ENCODE data around the gene TRIM54. TPM values are rescaled to one million over a fixed set of nuclear protein-coding genes. Genes with fewer than 3 reads are reported as not detected.
A peak's percentile ranks its signal among the peaks of the same experiment; 100 is the strongest.
"Not testable (repeated sequence)": the region's sequence is repeated elsewhere in the genome, so short reads cannot be mapped to it uniquely, and the experiment has no call there.

Gene TRIM54
- total and polyA plus RNA-seq, 9 donors = 45.5 to 106 (median 74.0) TPM

DNA sequence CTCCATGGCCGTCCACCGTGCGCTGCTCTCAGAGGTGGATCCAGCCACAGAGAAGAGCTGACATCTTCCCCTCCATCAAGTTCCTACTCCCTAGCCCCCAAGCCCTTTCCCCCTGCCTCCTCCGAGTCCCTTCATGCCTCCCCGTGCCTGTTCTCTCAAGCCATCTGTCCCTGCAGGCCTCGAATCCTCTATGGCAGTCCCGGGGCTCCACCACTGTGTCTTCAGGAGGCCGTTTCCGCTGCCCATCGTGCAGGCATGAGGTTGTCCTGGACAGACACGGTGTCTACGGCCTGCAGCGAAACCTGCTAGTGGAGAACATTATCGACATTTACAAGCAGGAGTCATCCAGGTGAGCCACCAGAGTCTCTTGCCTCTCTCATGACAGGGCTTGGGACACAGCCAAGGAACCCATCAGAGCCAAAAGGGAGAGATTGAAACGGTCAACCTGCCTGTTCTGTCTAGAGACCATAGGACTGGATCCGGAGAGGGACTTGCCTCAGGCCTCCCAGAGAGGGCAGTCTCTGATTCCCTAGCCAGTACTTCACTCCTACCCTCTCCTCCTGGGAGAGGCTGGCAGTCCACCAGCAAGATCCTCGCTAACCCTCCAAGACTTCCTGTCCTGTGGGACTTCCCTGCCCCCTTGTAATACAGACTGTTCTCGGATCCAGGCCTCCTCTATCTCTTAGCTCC lies 16.3 kb downstream of the TRIM54 start:
- 74% methylated on average over 11 of the region's 18 CpGs for whole genome bisulfite sequencing (ENCODE audit: insufficient coverage)
- Histone ChIP-seq H3K27me3 (ENCODE audit: control insufficient read depth, insufficient read depth, low read length) (peaks cover 2% of the 10 kb centered on the region), H3K27ac (ENCODE audit: low read length) (no peak overlapping the region), H3K4me3 (ENCODE audit: low read length) (no peak overlapping the region), H3K4me1 (ENCODE audit: control insufficient read depth, insufficient read depth, low read length) (no peaks in the 10 kb centered on the region), H3K36me3 (ENCODE audit: control insufficient read depth, insufficient read depth, low read length) (peaks cover 6% of the 10 kb centered on the region), H3K9me3 (replicated peaks; ENCODE audit: control insufficient read depth, low read depth, low read length) (no peaks in the 10 kb centered on the region)
- DNase-seq = no peak

GRCh38 chr2:27300606-27301005 lies 18.4 kb downstream of the TRIM54 start:
- not testable (repeated sequence) for H3K4me1 ChIP-seq (ENCODE audit: control insufficient read depth, insufficient read depth, low read length)

DNA sequence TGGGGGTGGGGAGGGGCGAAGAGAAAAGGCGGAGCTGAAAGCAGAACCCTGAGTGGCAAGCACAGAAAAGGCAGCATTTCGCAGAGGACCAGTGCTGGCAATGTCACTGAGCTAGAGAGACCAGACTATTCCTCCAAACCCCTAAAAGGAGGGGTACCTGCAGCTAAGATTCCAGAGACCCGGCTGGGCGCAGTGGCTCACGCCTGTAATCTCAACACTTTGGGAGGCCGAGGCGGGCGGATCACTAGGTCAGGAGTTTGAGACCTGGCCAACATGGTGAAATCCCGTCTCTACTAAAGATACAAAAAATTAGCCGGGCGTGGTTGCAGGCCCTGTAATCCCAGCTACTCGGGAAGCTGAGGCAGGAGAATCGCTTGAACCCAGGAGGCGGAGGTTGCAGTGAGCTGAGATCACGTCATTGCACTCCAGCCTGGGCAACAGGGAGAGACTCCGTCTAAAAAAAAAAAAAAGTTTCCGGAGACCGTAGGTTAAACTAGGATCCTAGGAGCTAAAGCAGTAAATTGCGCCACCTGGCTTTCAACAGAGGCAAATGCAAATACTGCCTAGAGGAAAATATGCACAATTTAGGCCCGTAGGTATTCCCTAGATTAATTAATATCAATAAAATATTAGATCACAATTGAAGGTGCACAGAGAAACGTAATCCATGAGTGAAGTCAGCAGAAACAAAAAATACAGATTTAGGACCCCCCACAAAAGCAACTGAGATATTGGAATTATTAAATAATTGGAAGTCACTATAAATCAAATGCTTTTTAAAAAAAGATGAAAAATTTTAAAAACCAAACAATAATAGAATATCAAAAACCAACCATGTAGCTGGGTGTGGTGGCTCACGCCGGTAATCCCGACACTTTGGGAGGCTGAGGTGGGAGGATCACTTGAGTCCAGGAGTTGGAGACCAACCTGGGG lies 21.1 kb downstream of the TRIM54 start:
- no peak overlapping the region for H3K4me3 ChIP-seq (ENCODE audit: low read length)
- WGBS (ENCODE audit: insufficient coverage) = 30% methylated on average over 12 of the region's 25 CpGs
- no peaks in the 10 kb centered on the region for H3K9me3 ChIP-seq (replicated peaks; ENCODE audit: control insufficient read depth, low read depth, low read length)
- H3K4me1 ChIP-seq (ENCODE audit: control insufficient read depth, insufficient read depth, low read length) = no peaks in the 10 kb centered on the region
- peak; percentile 67 for DNase-seq
- peaks cover 37% of the 10 kb centered on the region for H3K27me3 ChIP-seq (ENCODE audit: control insufficient read depth, insufficient read depth, low read length)
- peaks cover 10% of the 10 kb centered on the region for H3K36me3 ChIP-seq (ENCODE audit: control insufficient read depth, insufficient read depth, low read length)
- H3K27ac ChIP-seq (ENCODE audit: low read length) = no peak overlapping the region

More at GRCh38 chr2:27300606-27301005, 18.4 kb downstream of the TRIM54 start:
- H3K4me3 ChIP-seq (ENCODE audit: low read length); H3K9me3 ChIP-seq (replicated peaks; ENCODE audit: control insufficient read depth, low read depth, low read length); H3K27ac ChIP-seq (ENCODE audit: low read length); H3K36me3 ChIP-seq (ENCODE audit: control insufficient read depth, insufficient read depth, low read length); DNase-seq: not testable (repeated sequence)
- WGBS (ENCODE audit: insufficient coverage) = 100% methylated on average over 1 of the region's 4 CpGs
- H3K27me3 ChIP-seq (ENCODE audit: control insufficient read depth, insufficient read depth, low read length) = peaks cover 14% of the 10 kb centered on the region

- WGBS (ENCODE audit: insufficient coverage) = 87% methylated on average over 10 of the region's 13 CpGs
- peaks cover 15% of the 10 kb centered on the region for H3K36me3 ChIP-seq (ENCODE audit: control insufficient read depth, insufficient read depth, low read length)
- H3K4me1 ChIP-seq (ENCODE audit: control insufficient read depth, insufficient read depth, low read length) = no peaks in the 10 kb centered on the region
- DNase-seq = no peak
- H3K4me3 ChIP-seq (ENCODE audit: low read length) = no peak overlapping the region
- H3K27ac ChIP-seq (ENCODE audit: low read length) = no peak overlapping the region
- no peaks in the 10 kb centered on the region for H3K9me3 ChIP-seq (replicated peaks; ENCODE audit: control insufficient read depth, low read depth, low read length)
- H3K27me3 ChIP-seq (ENCODE audit: control insufficient read depth, insufficient read depth, low read length) = peaks cover 43% of the 10 kb centered on the region
These were observed 22.4 kb downstream of the TRIM54 start for GRCh38 chr2:27304488-27305240.

GRCh38 chr2:27305516-27305915 lies 23.3 kb downstream of the TRIM54 start:
- 86% methylated on average over 14 of the region's 16 CpGs for WGBS (ENCODE audit: insufficient coverage)
- peaks cover 18% of the 10 kb centered on the region for H3K36me3 ChIP-seq (ENCODE audit: control insufficient read depth, insufficient read depth, low read length)

DNA sequence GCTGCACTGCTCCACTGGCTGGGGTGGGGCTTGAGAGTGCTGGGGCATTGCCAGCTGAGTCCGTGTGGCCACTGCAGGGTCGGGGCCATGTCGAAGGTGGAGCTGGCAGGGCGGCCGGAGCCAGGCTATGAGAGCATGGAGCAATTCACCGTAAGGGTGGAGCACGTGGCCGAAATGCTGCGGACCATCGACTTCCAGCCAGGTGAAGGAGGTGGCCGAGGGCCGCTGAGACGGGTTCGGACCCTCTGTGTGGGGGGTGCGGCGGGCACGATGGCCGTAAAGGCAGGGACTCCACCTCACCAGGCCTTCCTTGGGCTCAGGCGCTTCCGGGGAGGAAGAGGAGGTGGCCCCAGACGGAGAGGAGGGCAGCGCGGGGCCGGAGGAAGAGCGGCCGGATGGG lies 23.9 kb downstream of the TRIM54 start:
- 43% methylated on average over 19 of the region's 26 CpGs for WGBS (ENCODE audit: insufficient coverage)
- Histone ChIP-seq H3K27me3 (ENCODE audit: control insufficient read depth, insufficient read depth, low read length) (peaks cover 43% of the 10 kb centered on the region), H3K4me3 (ENCODE audit: low read length) (no peak overlapping the region), H3K9me3 (replicated peaks; ENCODE audit: control insufficient read depth, low read depth, low read length) (no peaks in the 10 kb centered on the region), H3K4me1 (ENCODE audit: control insufficient read depth, insufficient read depth, low read length) (no peaks in the 10 kb centered on the region), H3K36me3 (ENCODE audit: control insufficient read depth, insufficient read depth, low read length) (peaks cover 19% of the 10 kb centered on the region), H3K27ac (ENCODE audit: low read length) (no peak overlapping the region)
- DNase-seq = no peak

More at GRCh38 chr2:27305516-27305915, 23.3 kb downstream of the TRIM54 start:
- DNase-seq = no peak
- H3K4me1 ChIP-seq (ENCODE audit: control insufficient read depth, insufficient read depth, low read length) = no peaks in the 10 kb centered on the region
- no peak overlapping the region for H3K4me3 ChIP-seq (ENCODE audit: low read length)
- H3K27me3 ChIP-seq (ENCODE audit: control insufficient read depth, insufficient read depth, low read length) = peaks cover 43% of the 10 kb centered on the region
- no peak overlapping the region for H3K27ac ChIP-seq (ENCODE audit: low read length)
- no peaks in the 10 kb centered on the region for H3K9me3 ChIP-seq (replicated peaks; ENCODE audit: control insufficient read depth, low read depth, low read length)

DNA sequence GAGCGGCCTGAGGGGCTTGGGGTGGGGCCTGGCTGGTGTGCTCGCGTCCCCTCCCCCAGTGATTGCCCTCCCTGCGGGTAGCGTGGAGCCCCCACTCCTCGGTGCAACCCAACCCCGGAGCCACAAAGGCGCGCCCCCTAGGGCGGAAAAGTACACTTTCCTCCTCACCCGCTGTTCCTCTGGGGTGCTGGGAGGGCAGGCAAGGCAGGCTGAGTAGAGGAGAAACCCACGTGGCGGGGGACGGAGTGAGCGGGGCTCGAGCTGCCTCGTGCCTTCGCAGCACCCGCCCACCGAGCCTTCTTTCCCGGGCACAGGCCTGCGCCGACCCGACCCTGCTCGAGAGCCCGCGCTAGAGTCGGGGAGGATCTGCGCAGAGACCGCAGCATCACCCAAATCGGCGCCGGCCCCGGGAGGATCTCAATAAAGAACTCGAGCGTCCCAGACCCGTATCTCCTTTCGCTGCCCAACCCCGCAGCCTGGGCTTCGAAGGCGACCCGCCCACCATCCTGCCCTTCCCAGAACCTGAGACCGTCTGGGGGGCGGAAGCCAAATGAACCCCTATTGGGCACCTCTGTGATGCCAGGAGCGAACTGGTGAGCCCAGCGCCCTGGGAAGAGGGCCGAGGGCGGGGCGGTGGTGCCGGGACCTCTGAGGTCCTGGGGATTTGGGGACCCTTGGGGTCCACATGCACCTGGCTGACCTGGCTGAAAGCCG lies 24.5 kb downstream of the TRIM54 start:
- Histone ChIP-seq H3K4me1 (ENCODE audit: control insufficient read depth, insufficient read depth, low read length) (no peaks in the 10 kb centered on the region), H3K27ac (ENCODE audit: low read length) (no peak overlapping the region)
- WGBS (ENCODE audit: insufficient coverage) = 4% methylated on average over 47 of the region's 51 CpGs

DNA sequence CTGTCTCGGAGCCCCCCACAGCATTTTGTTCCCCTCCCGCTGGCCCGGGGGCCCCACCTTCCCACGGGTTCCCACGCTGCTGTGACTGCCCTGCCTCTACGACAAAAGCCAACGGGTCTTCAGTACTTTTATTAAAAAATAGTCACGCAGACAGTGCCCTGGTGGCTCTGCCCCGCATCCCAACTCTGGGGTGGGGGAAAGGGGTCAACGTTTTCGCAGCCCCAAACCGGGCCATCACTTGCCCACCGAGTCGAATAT lies 25.0 kb downstream of the TRIM54 start:
- no peak overlapping the region for H3K4me3 ChIP-seq (ENCODE audit: low read length)
- H3K9me3 ChIP-seq (replicated peaks; ENCODE audit: control insufficient read depth, low read depth, low read length) = no peaks in the 10 kb centered on the region
- DNase-seq = no peak
- WGBS (ENCODE audit: insufficient coverage) = 7% methylated on average over 12 of the region's 14 CpGs
- peaks cover 25% of the 10 kb centered on the region for H3K36me3 ChIP-seq (ENCODE audit: control insufficient read depth, insufficient read depth, low read length)
- peaks cover 43% of the 10 kb centered on the region for H3K27me3 ChIP-seq (ENCODE audit: control insufficient read depth, insufficient read depth, low read length)
- no peaks in the 10 kb centered on the region for H3K4me1 ChIP-seq (ENCODE audit: control insufficient read depth, insufficient read depth, low read length)
- H3K27ac ChIP-seq (ENCODE audit: low read length) = no peak overlapping the region

More for the DNA sequence above, 24.5 kb downstream of the TRIM54 start:
- no peak overlapping the region for H3K4me3 ChIP-seq (ENCODE audit: low read length)
- peaks cover 22% of the 10 kb centered on the region for H3K36me3 ChIP-seq (ENCODE audit: control insufficient read depth, insufficient read depth, low read length)
- DNase-seq = no peak
- peaks cover 43% of the 10 kb centered on the region for H3K27me3 ChIP-seq (ENCODE audit: control insufficient read depth, insufficient read depth, low read length)
- H3K9me3 ChIP-seq (replicated peaks; ENCODE audit: control insufficient read depth, low read depth, low read length) = no peaks in the 10 kb centered on the region

DNA sequence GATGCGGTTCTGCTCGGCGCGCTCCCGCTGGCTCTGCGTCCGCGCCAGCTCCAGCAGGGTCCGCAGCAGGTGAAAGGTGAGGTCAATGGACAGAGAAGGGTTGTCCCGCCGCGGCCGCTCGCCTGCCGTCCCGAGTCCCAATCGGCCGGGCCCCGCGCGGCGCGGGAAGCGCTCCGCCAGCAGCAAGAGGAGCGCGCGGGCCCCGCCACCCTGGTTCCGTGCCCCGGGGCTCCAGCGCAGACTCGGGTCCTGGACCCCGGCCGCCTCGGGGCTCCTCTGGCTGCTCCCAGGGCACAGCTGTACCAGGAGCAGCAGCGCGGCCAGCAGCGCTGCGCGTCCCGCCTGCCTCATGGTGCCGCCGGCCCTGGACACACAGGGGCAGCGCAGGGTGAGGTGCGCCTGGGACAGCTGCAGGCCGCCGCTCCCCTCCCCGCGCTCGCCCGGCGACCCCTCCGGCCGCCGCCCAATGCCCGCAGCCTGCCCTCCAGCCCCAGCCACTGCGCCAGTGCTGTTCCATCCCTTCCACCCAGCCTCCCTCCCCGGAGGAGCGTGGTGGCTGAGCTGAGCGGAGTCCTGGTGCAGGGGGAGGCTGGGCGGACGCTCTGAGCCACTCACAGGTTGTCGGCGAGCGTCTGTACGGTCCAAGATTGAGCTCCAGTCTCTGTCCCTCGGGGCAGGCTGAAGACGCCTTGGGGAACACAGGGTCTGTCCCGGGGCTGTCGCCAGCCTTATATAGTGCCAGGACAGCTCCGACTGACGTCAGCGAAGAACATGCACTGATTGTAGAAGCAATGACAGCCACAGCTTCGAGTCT lies 25.5 kb downstream of the TRIM54 start:
- DNase-seq = no peak
- peaks cover 43% of the 10 kb centered on the region for H3K27me3 ChIP-seq (ENCODE audit: control insufficient read depth, insufficient read depth, low read length)
- H3K36me3 ChIP-seq (ENCODE audit: control insufficient read depth, insufficient read depth, low read length) = peaks cover 25% of the 10 kb centered on the region
- H3K4me3 ChIP-seq (ENCODE audit: low read length) = no peak overlapping the region
- H3K4me1 ChIP-seq (ENCODE audit: control insufficient read depth, insufficient read depth, low read length) = no peaks in the 10 kb centered on the region
- H3K27ac ChIP-seq (ENCODE audit: low read length) = no peak overlapping the region
- no peaks in the 10 kb centered on the region for H3K9me3 ChIP-seq (replicated peaks; ENCODE audit: control insufficient read depth, low read depth, low read length)
- 3% methylated on average over 66 of the region's 75 CpGs for WGBS (ENCODE audit: insufficient coverage)

Measured in muscle of leg (tissue), 11 donors.